HepG2 (cell line): Measurements from ENCODE around the gene FEV. TPM values are rescaled to one million over a fixed set of nuclear protein-coding genes. Genes with fewer than 3 reads are reported as not detected.
A peak's percentile ranks its signal among the peaks of the same experiment; 100 is the strongest.

ENCODE experiments used
- ARHGAP35 ChIP-seq: sonication (generic); formaldehyde crosslinking; IDR thresholded peaks from 2 replicates; pipeline ENCODE4 v1.9.0; 2022; ENCODE audit warnings: mild to moderate bottlenecking, inconsistent platforms, moderate library complexity, missing genetic modification reagents, borderline replicate concordance
- CC2D1A ChIP-seq: sonication (generic); formaldehyde crosslinking; IDR thresholded peaks from 2 replicates; pipeline ENCODE4 v1.8.1; 2023; ENCODE audit warnings: mild to moderate bottlenecking, missing genetic modification reagents
- DNMT3B ChIP-seq: conservative IDR thresholded peaks from 2 replicates; pipeline ENCODE4 v1.6.1; 2016; ENCODE audit warnings: missing biosample characterization, control low read depth
- HNRNPLL ChIP-seq: fragments of 200-400 bp; formaldehyde crosslinking; IDR thresholded peaks from 2 replicates; pipeline ENCODE4 v1.6.1; 2017; ENCODE audit warnings: mild to moderate bottlenecking, low read depth, low read length; ENCODE audit not compliant: poor library complexity, severe bottlenecking
- IKZF1 ChIP-seq: fragments of 450-650 bp; IDR thresholded peaks from 2 replicates; pipeline ENCODE4 v1.7.1; 2016
- JUND ChIP-seq: sonication (generic); formaldehyde crosslinking; IDR thresholded peaks from 2 replicates; pipeline ENCODE4 v1.8.0; 2022; ENCODE audit warnings: mild to moderate bottlenecking, missing genetic modification reagents
- KLF16 ChIP-seq, 2 experiments: sonication (generic) in 1 of 2; formaldehyde crosslinking in 1 of 2; IDR thresholded peaks; 2 replicates each; pipeline versions ENCODE4 v1.6.1 to v1.8.0; 2016 to 2023; ENCODE audit warnings: missing genetic modification reagents in 2 of 2, missing compliant biosample characterization in 1 of 2
- RAD51 ChIP-seq: fragments of 450-650 bp; IDR thresholded peaks from 2 replicates; pipeline ENCODE4 v1.6.1; 2016; ENCODE audit warnings: borderline replicate concordance
- SP2 ChIP-seq: sonication (generic); formaldehyde crosslinking; IDR thresholded peaks from 2 replicates; pipeline ENCODE4 v1.5.1; 2020; ENCODE audit warnings: mild to moderate bottlenecking, missing genetic modification reagents
- SYNCRIP ChIP-seq: fragments of 200-400 bp; formaldehyde crosslinking; IDR thresholded peaks from 2 replicates; pipeline ENCODE4 v1.6.1; 2018; ENCODE audit warnings: mild to moderate bottlenecking, low read depth, low read length; ENCODE audit not compliant: insufficient read depth
- YEATS4 ChIP-seq: sonication (generic); formaldehyde crosslinking; IDR thresholded peaks from 2 replicates; pipeline ENCODE4 v1.4.0; 2020; ENCODE audit warnings: missing genetic modification reagents, borderline replicate concordance
- ZFP36L1 ChIP-seq: sonication (generic); formaldehyde crosslinking; IDR thresholded peaks from 2 replicates; pipeline ENCODE4 v1.8.0; 2022; ENCODE audit warnings: mild to moderate bottlenecking, missing genetic modification reagents, moderate library complexity
- ZFP36L2 ChIP-seq: sonication (generic); formaldehyde crosslinking; IDR thresholded peaks from 2 replicates; pipeline ENCODE4 v1.4.0; 2020; ENCODE audit warnings: missing genetic modification reagents
- ZKSCAN8 ChIP-seq: IDR thresholded peaks from 2 replicates; pipeline ENCODE4 v1.6.1; 2016; ENCODE audit warnings: borderline replicate concordance, missing genetic modification reagents, missing compliant biosample characterization
- ZMYM4 ChIP-seq: sonication (generic); formaldehyde crosslinking; IDR thresholded peaks from 2 replicates; pipeline ENCODE4 v1.8.1; 2023; ENCODE audit warnings: mild to moderate bottlenecking, missing genetic modification reagents
- ZNF296 ChIP-seq: sonication (generic); formaldehyde crosslinking; conservative IDR thresholded peaks from 2 replicates; pipeline ENCODE4 v1.5.0; 2020; ENCODE audit warnings: mild to moderate bottlenecking, missing genetic modification reagents
- ZNF326 ChIP-seq: sonication (generic); formaldehyde crosslinking; IDR thresholded peaks from 2 replicates; pipeline ENCODE4 v1.4.0; 2020; ENCODE audit warnings: missing genetic modification reagents, borderline replicate concordance
- ZNF432 ChIP-seq: sonication (generic); formaldehyde crosslinking; IDR thresholded peaks from 2 replicates; pipeline ENCODE4 v1.5.0; 2020; ENCODE audit warnings: missing genetic modification reagents, mild to moderate bottlenecking, borderline replicate concordance
- ZNF782 ChIP-seq: sonication (generic); formaldehyde crosslinking; IDR thresholded peaks from 2 replicates; pipeline ENCODE4 v1.4.0; 2020; ENCODE audit warnings: missing genetic modification reagents, mild to moderate bottlenecking, borderline replicate concordance
- ZNF790 ChIP-seq: sonication (generic); formaldehyde crosslinking; IDR thresholded peaks from 2 replicates; pipeline ENCODE4 v1.8.0; 2022; ENCODE audit warnings: missing genetic modification reagents, mild to moderate bottlenecking, borderline replicate concordance
- polyA plus RNA-seq, 8 experiments: library from polyadenylated mRNA; depleted of rRNA in 3 of 8; stranded (reverse) in 7 of 8; unstranded in 1 of 8; fragments of >200 nt; fragmentation: Illumina TruSeq in 4 of 8; extraction: Trizol in 4 of 8; gene quantifications; 2 replicates each; pipeline versions ENCODE4 v1.2.1 to v1.2.3, GENCODE V29; 2011 to 2016; ENCODE audit warnings: low read depth in 4 of 8, missing spikeins in 1 of 8, mixed read lengths in 1 of 8; ENCODE audit not compliant: insufficient read depth in 1 of 8
- total RNA-seq, 5 experiments: library from RNA; depleted of rRNA; stranded (reverse); fragments of >200 nt; fragmentation: Illumina TruSeq; extraction: Trizol; gene quantifications; 2 replicates each; pipeline ENCODE4 v1.2.3, GENCODE V29; 2016; ENCODE audit warnings: low read depth in 1 of 5
- TF ChIP-seq, protein P1 (sequence below): sonication (generic); formaldehyde crosslinking; IDR thresholded peaks from 2 replicates; pipeline ENCODE4 v1.4.0; 2020; ENCODE audit warnings: mild to moderate bottlenecking, missing genetic modification reagents, borderline replicate concordance
- TF ChIP-seq, protein P2 (sequence below): sonication (generic); formaldehyde crosslinking; IDR thresholded peaks from 2 replicates; pipeline ENCODE4 v1.4.0; 2020; ENCODE audit warnings: missing genetic modification reagents, mild to moderate bottlenecking, borderline replicate concordance
- TF ChIP-seq, protein P3 (sequence below): sonication (generic); formaldehyde crosslinking; IDR thresholded peaks from 2 replicates; pipeline ENCODE4 v1.4.0; 2020; ENCODE audit warnings: mild to moderate bottlenecking, low read depth, missing genetic modification reagents

The FEV gene
- total and polyA plus RNA-seq, 2 of the 13 experiments (the other 11 are each of a cell fraction or from before 2014, with no cell fraction given) = not detected

DNA sequence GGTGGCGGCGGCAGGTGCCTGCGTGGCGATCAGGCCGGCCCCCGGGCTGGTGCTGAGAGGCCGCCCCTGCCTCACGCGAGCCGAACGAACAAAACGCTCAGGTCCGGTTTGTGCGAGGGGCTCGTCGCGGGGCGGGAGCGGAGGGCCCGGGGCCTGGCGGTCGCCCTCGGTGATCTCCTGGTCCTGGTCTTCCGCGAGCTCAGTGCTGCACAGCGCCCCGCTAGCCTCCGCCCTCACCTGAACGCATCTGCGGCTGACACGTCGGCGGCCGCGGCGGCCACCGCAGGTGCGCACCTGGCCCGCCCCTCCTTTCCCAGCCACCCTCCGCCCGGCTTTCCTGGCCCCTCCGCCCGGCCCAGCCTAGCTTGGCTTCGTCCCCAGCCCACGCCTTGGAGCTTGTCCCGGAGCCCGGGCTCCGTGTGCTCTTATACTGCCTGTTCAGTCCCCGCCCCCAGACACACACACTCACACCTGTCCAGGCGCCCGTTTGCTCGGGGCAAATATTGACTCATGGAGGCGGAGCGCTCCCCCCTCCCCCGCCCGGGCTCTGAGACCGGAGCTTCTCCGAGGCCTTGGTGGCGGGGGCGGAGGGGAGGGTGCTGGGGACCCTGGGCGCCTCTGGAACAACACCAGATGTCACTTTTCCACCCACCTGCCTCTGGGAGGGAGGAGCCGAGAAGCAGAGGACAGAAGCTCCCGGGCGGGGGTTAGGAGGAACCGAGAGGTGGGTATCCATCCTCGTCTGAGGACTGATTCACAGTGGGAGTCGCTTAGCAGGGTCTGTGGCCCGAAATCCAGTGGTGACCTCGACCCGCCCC is 16.8 kb upstream of the FEV start (continued):
- TF ChIP-seq, protein P1, sequence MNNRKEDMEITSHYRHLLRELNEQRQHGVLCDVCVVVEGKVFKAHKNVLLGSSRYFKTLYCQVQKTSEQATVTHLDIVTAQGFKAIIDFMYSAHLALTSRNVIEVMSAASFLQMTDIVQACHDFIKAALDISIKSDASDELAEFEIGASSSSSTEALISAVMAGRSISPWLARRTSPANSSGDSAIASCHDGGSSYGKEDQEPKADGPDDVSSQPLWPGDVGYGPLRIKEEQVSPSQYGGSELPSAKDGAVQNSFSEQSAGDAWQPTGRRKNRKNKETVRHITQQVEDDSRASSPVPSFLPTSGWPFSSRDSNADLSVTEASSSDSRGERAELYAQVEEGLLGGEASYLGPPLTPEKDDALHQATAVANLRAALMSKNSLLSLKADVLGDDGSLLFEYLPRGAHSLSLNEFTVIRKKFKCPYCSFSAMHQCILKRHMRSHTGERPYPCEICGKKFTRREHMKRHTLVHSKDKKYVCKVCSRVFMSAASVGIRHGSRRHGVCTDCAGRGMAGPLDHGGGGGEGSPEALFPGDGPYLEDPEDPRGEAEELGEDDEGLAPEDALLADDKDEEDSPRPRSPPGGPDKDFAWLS (CRISPR knock-in tag) = peak; percentile 64; the same call in 1 of the 2 replicates
- TF ChIP-seq YEATS4 (CRISPR knock-in tag) (peak; percentile 36), ZKSCAN8 (peak; percentile 72; the same call in 1 of the 2 replicates), SYNCRIP (no peak), HNRNPLL (peak; percentile 37), ZNF326 (CRISPR knock-in tag) (no peak), ZNF790 (peak; percentile 57; the same call in 1 of the 2 replicates), ZFP36L2 (CRISPR knock-in tag) (no peak), DNMT3B (CRISPR knock-in tag) (peak; percentile 90), CC2D1A (CRISPR knock-in tag) (no peak), KLF16 (CRISPR knock-in tag; IDR thresholded peaks at IDR 0.05) (peak in 1 of 2 experiments; percentile 68; a peak in 1 of 4 replicates), ZNF782 (CRISPR knock-in tag) (no peak; the same call in 1 of the 2 replicates), ZNF296 (CRISPR knock-in tag) (0 out of 2 replicates have a peak, but pooled peaks have one; percentile 62), RAD51 (no peak), ZMYM4 (CRISPR knock-in tag) (peak; percentile 93), ARHGAP35 (CRISPR knock-in tag) (no peak), IKZF1 (no peak), JUND (CRISPR knock-in tag) (no peak), ZFP36L1 (CRISPR knock-in tag) (no peak), SP2 (CRISPR knock-in tag) (no peak), ZNF432 (CRISPR knock-in tag) (no peak)
- TF ChIP-seq, protein P2, sequence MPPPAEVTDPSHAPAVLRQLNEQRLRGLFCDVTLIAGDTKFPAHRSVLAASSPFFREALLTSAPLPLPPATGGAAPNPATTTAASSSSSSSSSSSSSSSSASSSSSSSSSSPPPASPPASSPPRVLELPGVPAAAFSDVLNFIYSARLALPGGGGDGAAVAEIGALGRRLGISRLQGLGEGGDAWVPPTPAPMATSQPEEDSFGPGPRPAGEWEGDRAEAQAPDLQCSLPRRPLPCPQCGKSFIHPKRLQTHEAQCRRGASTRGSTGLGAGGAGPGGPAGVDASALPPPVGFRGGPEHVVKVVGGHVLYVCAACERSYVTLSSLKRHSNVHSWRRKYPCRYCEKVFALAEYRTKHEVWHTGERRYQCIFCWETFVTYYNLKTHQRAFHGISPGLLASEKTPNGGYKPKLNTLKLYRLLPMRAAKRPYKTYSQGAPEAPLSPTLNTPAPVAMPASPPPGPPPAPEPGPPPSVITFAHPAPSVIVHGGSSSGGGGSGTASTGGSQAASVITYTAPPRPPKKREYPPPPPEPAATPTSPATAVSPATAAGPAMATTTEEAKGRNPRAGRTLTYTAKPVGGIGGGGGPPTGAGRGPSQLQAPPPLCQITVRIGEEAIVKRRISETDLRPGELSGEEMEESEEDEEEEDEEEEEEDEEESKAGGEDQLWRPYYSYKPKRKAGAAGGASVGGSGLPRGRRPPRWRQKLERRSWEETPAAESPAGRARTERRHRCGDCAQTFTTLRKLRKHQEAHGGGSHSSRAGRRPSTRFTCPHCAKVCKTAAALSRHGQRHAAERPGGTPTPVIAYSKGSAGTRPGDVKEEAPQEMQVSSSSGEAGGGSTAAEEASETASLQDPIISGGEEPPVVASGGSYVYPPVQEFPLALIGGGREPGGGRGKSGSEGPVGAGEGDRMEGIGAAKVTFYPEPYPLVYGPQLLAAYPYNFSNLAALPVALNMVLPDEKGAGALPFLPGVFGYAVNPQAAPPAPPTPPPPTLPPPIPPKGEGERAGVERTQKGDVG (CRISPR knock-in tag) = no peak
- TF ChIP-seq, protein P3, sequence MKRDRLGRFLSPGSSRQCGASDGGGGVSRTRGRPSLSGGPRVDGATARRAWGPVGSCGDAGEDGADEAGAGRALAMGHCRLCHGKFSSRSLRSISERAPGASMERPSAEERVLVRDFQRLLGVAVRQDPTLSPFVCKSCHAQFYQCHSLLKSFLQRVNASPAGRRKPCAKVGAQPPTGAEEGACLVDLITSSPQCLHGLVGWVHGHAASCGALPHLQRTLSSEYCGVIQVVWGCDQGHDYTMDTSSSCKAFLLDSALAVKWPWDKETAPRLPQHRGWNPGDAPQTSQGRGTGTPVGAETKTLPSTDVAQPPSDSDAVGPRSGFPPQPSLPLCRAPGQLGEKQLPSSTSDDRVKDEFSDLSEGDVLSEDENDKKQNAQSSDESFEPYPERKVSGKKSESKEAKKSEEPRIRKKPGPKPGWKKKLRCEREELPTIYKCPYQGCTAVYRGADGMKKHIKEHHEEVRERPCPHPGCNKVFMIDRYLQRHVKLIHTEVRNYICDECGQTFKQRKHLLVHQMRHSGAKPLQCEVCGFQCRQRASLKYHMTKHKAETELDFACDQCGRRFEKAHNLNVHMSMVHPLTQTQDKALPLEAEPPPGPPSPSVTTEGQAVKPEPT (CRISPR knock-in tag) = no peak
